ENCODE data around the gene CFAP97D2. TPM values are rescaled to one million over a fixed set of nuclear protein-coding genes. Genes with fewer than 3 reads are reported as not detected.

Gene CFAP97D2
- polyA plus RNA-seq, 1 donor from 2014 or later, result not detected

GRCh38 chr13:114167885-114168284, 11.2 kb upstream of the CFAP97D2 start:
- no peak for TF ChIP-seq SMC3 (conservative IDR thresholded peaks at IDR 0.05; ENCODE audit: poor library complexity)
- no peak for TF ChIP-seq POLR2AphosphoS5 (IDR thresholded peaks at IDR 0.05)
- TF ChIP-seq EP300 (conservative IDR thresholded peaks at IDR 0.05; ENCODE audit: poor library complexity, severe bottlenecking), result no peak
- TF ChIP-seq REST (IDR thresholded peaks at IDR 0.05; ENCODE audit: borderline replicate concordance), result no peak
- no peak for TF ChIP-seq EZH2 (IDR thresholded peaks at IDR 0.05; ENCODE audit: borderline replicate concordance, insufficient read depth, low read length, poor library complexity, severe bottlenecking)
- no peak for TF ChIP-seq TAF1 (IDR thresholded peaks at IDR 0.05; ENCODE audit: low read depth)
- TF ChIP-seq CTCF (IDR thresholded peaks at IDR 0.05; ENCODE audit: poor library complexity, severe bottlenecking), result no peak
- TF ChIP-seq RAD21 (conservative IDR thresholded peaks at IDR 0.05), result no peak
- no peak for TF ChIP-seq MXI1 (conservative IDR thresholded peaks at IDR 0.05; ENCODE audit: poor library complexity, severe bottlenecking)
- Histone ChIP-seq H3K4me2 (ENCODE audit: low read length) (no peak overlapping the region), H3F3A (ENCODE audit: insufficient read depth, low read length, poor library complexity, severe bottlenecking) (no peaks in the 10 kb centered on the region), H2AFZ (ENCODE audit: low read depth, low read length) (no peak overlapping the region), H3K9ac (ENCODE audit: low read length) (no peak overlapping the region), H4K20me1 (ENCODE audit: insufficient read depth) (no peaks in the 10 kb centered on the region), H3K9me2 (ENCODE audit: insufficient read depth, low read length) (no peaks in the 10 kb centered on the region), H3K79me2 (replicated peaks; ENCODE audit: insufficient read depth, low read length) (no peaks in the 10 kb centered on the region), H3K36me3 (ENCODE audit: insufficient read depth, low read length) (no peaks in the 10 kb centered on the region), H3K27me3 (ENCODE audit: insufficient read depth, low read depth, low read length) (no peaks in the 10 kb centered on the region), H3K4me3 (ENCODE audit: low read length) (no peak overlapping the region), H3K9me3 (ENCODE audit: low read length) (no peaks in the 10 kb centered on the region), H3K27ac (ENCODE audit: low read length) (no peak overlapping the region)

GRCh38 chr13:114173272-114173671, 5.8 kb upstream of the CFAP97D2 start:
- TF ChIP-seq REST (IDR thresholded peaks at IDR 0.05; ENCODE audit: borderline replicate concordance), result no peak
- TF ChIP-seq RAD21 (conservative IDR thresholded peaks at IDR 0.05), result no peak
- no peak for TF ChIP-seq EZH2 (IDR thresholded peaks at IDR 0.05; ENCODE audit: borderline replicate concordance, insufficient read depth, low read length, poor library complexity, severe bottlenecking)
- TF ChIP-seq MXI1 (conservative IDR thresholded peaks at IDR 0.05; ENCODE audit: poor library complexity, severe bottlenecking), result no peak
- no peak for TF ChIP-seq CTCF (IDR thresholded peaks at IDR 0.05; ENCODE audit: poor library complexity, severe bottlenecking)
- TF ChIP-seq SMC3 (conservative IDR thresholded peaks at IDR 0.05; ENCODE audit: poor library complexity), result no peak
- TF ChIP-seq EP300 (conservative IDR thresholded peaks at IDR 0.05; ENCODE audit: poor library complexity, severe bottlenecking), result no peak
- TF ChIP-seq POLR2AphosphoS5 (IDR thresholded peaks at IDR 0.05), result no peak
- TF ChIP-seq TAF1 (IDR thresholded peaks at IDR 0.05; ENCODE audit: low read depth), result no peak
- no peaks in the 10 kb centered on the region for H3K79me2 ChIP-seq (replicated peaks; ENCODE audit: insufficient read depth, low read length)
- H3K9me3 ChIP-seq (ENCODE audit: low read length), result peaks cover 2% of the 10 kb centered on the region
- no peaks in the 10 kb centered on the region for H3F3A ChIP-seq (ENCODE audit: insufficient read depth, low read length, poor library complexity, severe bottlenecking)
- no peaks in the 10 kb centered on the region for H3K36me3 ChIP-seq (ENCODE audit: insufficient read depth, low read length)
- H3K9me2 ChIP-seq (ENCODE audit: insufficient read depth, low read length), result no peaks in the 10 kb centered on the region
- H3K4me3 ChIP-seq (ENCODE audit: low read length), result no peak overlapping the region
- no peak overlapping the region for H2AFZ ChIP-seq (ENCODE audit: low read depth, low read length)
- H4K20me1 ChIP-seq (ENCODE audit: insufficient read depth), result no peaks in the 10 kb centered on the region
- no peak overlapping the region for H3K9ac ChIP-seq (ENCODE audit: low read length)
- H3K27ac ChIP-seq (ENCODE audit: low read length), result no peak overlapping the region
- H3K27me3 ChIP-seq (ENCODE audit: insufficient read depth, low read depth, low read length), result no peaks in the 10 kb centered on the region
- H3K4me2 ChIP-seq (ENCODE audit: low read length), result no peak overlapping the region

Data from neural cell (in vitro differentiated cells).